Subcutaneous adipose tissue (tissue), 4 donors: Measurements from ENCODE around the gene GP9. TPM values are rescaled to one million over a fixed set of nuclear protein-coding genes. Genes with fewer than 3 reads are reported as not detected.

Experiments
- total RNA-seq, 4 donors: library from RNA; depleted of rRNA; stranded (reverse); fragments of >200 nt; gene quantifications; one replicate each; pipeline ENCODE4 v1.1.0, GENCODE V29; 2016
- TF ChIP-seq, protein P1 (sequence below): fragments of 450-650 bp; IDR thresholded peaks from one replicate; pipeline ENCODE4 v1.5.1; 2016; ENCODE audit warnings: low read depth, mild to moderate bottlenecking, control low read depth, antibody characterized with exemption, moderate library complexity

The GP9 gene
- total RNA-seq, 4 donors from 2014 or later = not detected

GRCh38 chr3:129040579-129041300 lies 19.8 kb upstream of the GP9 start:
- TF ChIP-seq, protein P1, sequence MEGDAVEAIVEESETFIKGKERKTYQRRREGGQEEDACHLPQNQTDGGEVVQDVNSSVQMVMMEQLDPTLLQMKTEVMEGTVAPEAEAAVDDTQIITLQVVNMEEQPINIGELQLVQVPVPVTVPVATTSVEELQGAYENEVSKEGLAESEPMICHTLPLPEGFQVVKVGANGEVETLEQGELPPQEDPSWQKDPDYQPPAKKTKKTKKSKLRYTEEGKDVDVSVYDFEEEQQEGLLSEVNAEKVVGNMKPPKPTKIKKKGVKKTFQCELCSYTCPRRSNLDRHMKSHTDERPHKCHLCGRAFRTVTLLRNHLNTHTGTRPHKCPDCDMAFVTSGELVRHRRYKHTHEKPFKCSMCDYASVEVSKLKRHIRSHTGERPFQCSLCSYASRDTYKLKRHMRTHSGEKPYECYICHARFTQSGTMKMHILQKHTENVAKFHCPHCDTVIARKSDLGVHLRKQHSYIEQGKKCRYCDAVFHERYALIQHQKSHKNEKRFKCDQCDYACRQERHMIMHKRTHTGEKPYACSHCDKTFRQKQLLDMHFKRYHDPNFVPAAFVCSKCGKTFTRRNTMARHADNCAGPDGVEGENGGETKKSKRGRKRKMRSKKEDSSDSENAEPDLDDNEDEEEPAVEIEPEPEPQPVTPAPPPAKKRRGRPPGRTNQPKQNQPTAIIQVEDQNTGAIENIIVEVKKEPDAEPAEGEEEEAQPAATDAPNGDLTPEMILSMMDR = no peak

DNA sequence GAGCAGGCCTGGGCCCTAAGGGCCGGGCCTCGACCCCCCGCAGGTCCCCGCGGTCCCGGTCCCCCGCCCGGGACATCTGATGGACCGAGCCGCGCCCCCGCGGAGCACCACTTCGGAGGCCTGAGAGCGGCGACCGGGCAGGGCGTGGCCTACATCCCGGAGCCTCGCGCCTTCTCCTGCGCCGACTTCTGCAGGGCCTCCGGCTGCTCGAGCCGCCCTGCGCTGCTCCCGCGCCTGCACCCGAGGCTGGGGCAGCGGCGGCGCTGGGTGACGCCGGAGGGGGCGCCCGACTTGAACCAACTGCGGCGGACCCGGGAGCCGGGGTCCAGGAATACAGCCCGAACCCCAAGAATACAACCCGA lies 14.9 kb upstream of the GP9 start:
- TF ChIP-seq, protein P1 = no peak

DNA sequence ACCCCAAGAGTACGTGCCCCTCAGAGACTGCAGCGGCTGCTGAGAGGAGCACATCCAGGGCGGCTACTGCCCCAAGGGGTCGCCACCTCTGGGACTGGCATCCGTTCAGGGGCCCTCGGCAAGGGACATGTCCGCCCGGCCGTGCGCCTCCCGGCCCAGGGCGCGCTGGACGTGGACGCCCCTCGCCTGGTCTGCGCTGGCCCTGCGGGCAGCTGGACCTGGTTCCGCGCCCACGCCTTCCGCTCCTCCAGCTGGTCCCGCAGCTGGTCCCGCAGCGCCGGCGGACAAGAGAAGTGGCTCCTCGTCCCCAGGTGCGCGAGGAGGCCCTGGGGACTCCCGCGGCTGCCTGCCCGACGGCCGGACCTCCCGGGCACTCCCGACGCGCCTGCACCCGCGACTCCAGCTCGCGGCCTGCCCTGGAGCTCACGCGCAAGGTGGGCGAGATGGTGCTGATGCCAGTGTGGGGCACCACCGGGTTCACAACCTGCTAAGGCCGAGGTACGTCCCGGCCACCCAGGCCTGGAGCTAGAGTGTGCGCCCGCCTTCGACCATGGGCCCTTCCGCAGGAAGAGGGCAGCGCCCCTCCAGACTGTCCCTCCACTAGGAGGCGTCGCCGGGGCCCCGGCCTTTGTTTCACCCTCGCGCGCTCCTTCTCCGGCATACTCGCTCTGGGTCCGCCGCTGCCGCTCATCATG lies 14.4 kb upstream of the GP9 start:
- TF ChIP-seq, protein P1 = no peak

GRCh38 chr3:129046732-129047552 lies 13.6 kb upstream of the GP9 start:
- TF ChIP-seq, protein P1 = no peak

- TF ChIP-seq, protein P1 = no peak
Observed at GRCh38 chr3:129047553-129047839, 13.1 kb upstream of the GP9 start.

DNA sequence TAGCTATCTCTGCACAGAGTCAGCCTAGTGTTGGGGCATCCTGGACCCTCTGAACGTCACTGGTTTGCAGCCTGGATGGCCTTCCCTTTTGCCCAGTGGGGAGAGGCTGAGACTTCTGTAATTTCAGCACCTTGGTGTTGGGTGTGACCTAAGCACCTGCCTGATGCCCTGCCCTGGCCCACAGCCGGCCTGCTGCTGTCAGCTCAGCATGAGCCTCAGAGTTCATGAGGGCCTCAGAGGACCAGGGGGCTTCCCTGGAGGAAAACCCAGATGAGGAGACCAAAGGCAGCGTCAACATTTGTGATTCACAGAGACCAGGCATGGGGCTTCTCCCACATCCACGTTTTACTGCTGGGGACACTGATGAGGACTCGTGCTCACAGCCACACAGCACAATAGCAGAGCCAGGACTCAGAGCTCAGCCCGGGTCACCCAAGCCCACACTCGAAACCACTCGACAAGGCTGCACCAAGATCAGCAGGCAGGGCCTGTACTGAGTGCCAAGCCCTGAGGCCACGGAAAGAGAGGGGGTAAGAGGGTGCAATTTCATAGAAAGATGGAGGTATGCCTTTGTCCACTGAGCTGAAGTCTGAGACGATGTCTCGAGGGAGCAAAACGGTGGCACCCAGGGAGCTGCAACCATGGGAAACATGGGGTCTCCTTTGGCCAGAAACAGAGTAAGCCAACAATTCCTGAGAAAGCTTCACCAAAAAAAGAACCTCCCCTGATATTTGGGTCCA lies 9.9 kb upstream of the GP9 start:
- TF ChIP-seq, protein P1 = no peak
